ACHN (cell line): ENCODE results near the gene PDP2.

ENCODE experiments used
- DNase-seq: peaks from one replicate; pipeline ENCODE4 v3.0.0-alpha.2; 2015
- in situ Hi-C: cut with HindIII; loops from 2 replicates; pipeline ENCODE4 v1.10.0; 2017; ENCODE audit warnings: low sequenced_read_pairs, low pct_ligation_motif_present, low pct_unique_long_range_greater_than_20kb

Gene PDP2

GRCh38 chr16:66899310-66899944 lies 19.1 kb downstream of the PDP2 start:
- DNase-seq: peak; percentile 43
- in situ Hi-C loops: loop anchor here (5.0 kb wide), 1 partner anchor 38 kb away; the partner anchor contains the start of gene CES2

- peak; percentile 90 for DNase-seq
- in situ Hi-C loops: loop anchor here (5.0 kb wide), 1 partner anchor 37 kb away; the partner anchor contains the start of gene CES2
Measured at GRCh38 chr16:66899945-66900710, 19.8 kb downstream of the PDP2 start.

GRCh38 chr16:66900721-66901441 lies 20.6 kb downstream of the PDP2 start:
- no peak for DNase-seq
- in situ Hi-C loops: no loop called here

GRCh38 chr16:66901626-66902025 lies 21.3 kb downstream of the PDP2 start:
- in situ Hi-C loops: no loop called here
- no peak for DNase-seq

- in situ Hi-C loops: no loop called here
- DNase-seq: no peak
Measured at GRCh38 chr16:66902648-66903543, 22.6 kb downstream of the PDP2 start.

GRCh38 chr16:66903544-66904427 lies 23.5 kb downstream of the PDP2 start:
- in situ Hi-C loops: no loop called here
- DNase-seq: no peak

GRCh38 chr16:66904428-66904845 lies 24.1 kb downstream of the PDP2 start:
- DNase-seq: no peak
- in situ Hi-C loops: no loop called here

GRCh38 chr16:66904846-66905632 lies 24.7 kb downstream of the PDP2 start:
- no peak for DNase-seq
- in situ Hi-C loops: no loop called here

- DNase-seq: no peak
- in situ Hi-C loops: no loop called here
Measured at GRCh38 chr16:66905633-66906539, 25.6 kb downstream of the PDP2 start.

- in situ Hi-C loops: no loop called here
- no peak for DNase-seq
Measured at GRCh38 chr16:66906916-66907836, 26.9 kb downstream of the PDP2 start.

- DNase-seq: no peak
- in situ Hi-C loops: no loop called here
Measured at GRCh38 chr16:66908116-66908515, 27.8 kb downstream of the PDP2 start.

- in situ Hi-C loops: no loop called here
- DNase-seq: no peak
Measured at GRCh38 chr16:66908762-66909559, 28.6 kb downstream of the PDP2 start.

- no peak for DNase-seq
- in situ Hi-C loops: no loop called here
Measured at GRCh38 chr16:66910175-66910940, 30.0 kb downstream of the PDP2 start.

- DNase-seq: no peak
- in situ Hi-C loops: no loop called here
Measured at GRCh38 chr16:66911112-66911511, 30.8 kb downstream of the PDP2 start.
